HG02938 (cell line): ENCODE measurements around the gene USH2A.
"Not testable (repeated sequence)": the region's sequence is repeated elsewhere in the genome, so short reads cannot be mapped to it uniquely, and the experiment has no call there.

Experiments used
- ATAC-seq: cut with Tn5 transposase; IDR thresholded peaks from one replicate; pipeline ENCODE4 v1.9.1; 2021; ENCODE audit warnings: mild to moderate bottlenecking, moderate library complexity; ENCODE audit not compliant: unreplicated experiment

Gene USH2A

DNA sequence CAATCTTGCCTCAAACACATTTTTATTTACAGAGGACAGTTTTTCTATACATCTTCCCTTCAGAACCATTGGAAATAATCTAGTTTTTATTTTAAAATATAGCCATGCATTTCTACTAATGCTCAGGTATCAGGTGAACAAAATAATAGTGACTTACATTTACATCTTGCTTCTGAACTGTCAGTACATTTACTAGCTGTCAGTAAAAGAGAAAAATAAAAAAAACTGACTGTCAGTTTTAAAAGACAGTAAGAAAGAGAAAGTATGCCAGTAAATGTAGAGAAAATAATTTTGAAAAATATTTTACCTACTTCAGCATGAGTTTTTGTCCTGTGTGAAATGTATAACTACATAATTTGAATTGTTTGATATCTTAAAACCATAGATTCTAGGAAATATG, 33.5 kb downstream of the USH2A start:
- ATAC-seq, result no peak

DNA sequence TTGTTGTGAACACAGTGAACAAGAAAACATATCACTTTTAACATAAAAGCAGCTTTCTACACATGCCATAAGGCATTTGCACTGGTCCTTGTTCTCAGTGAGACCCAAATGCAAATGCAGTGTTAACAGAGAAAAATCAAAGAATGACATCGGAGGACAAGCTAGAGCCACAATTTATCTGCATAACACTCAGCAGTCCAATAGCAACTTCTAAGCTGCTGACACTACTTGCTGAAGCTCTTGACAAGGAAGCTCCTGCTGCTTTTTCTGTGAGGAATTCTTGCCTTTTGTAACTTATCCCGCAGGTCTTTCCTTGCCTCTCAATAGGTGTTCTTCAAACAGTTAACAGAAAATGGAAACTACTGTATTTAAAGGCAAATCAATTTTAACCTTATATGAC, 34.7 kb downstream of the USH2A start:
- no peak for ATAC-seq

DNA sequence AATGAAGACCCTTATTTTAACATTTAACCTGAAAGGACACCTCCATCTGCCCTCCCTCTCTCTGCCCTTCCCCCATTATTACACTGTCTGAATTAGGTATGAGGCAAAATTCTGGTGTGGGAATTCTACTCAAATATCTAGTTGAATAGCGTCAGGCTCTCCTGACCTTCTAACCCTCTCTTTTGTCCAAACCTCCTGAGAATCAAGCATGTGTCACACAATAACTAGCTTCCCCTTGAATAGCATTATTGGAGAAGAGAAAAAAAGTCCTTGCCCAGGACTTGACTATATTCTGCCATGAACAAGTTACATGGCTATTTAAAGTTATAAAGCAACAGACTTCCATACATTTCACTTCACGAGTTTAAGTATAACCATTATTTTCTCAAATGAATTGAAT, 35.5 kb downstream of the USH2A start:
- no peak for ATAC-seq

DNA sequence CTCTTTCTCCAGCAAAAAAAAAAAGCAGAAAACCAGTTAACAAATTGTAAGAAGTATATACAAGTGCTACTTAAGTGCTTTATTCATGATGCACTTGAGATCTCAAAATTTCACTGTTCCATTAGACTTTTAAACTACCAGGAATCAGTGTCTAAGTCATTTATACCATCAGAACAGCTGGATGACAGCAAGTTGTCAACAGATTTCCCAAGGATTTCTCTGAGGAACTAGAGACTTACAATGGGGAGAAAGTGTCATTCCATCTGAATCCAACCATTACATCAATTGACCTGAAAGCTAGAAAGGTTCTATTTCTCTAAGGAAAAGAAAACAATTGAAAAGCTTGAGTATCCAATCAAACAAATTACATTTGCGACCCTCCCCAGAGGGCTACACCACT, 43.8 kb downstream of the USH2A start:
- no peak for ATAC-seq

DNA sequence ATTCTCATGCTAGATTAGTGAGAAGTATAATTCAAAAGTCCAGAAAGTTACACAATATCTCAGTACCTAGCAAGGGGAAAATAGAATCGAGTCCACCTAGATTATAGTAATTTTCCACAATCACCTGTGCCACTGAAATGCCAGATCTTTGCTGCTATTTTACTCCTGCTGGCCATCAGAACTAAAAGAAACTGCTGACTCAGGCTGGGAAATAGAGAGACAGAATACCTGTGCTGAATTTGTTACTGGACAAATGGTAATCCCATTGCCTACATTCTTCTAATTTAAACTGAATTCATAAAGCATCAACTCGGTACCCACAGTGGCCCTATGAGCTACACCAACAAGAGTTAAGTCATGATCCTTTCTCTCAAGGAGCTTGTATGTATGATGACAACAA, 55.0 kb downstream of the USH2A start:
- ATAC-seq, result no peak

DNA sequence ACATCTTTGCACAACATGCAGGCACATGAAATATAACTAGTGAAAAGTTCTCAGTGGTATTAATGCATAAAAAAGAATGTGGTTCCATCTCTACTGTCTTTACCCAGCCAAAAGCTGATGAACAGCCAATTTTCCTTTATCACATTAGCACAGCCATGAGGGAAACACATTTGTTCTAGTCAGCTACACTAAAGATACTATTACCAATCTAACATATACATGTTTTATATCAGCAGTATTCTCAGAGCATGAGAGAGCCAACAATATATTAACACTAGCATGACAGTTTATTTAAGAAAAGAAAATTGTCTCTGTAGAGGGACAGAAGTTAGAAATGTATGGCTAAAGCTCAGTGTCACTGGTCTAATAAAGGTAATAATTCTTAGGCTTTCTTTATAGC, 56.3 kb downstream of the USH2A start:
- no peak for ATAC-seq

DNA sequence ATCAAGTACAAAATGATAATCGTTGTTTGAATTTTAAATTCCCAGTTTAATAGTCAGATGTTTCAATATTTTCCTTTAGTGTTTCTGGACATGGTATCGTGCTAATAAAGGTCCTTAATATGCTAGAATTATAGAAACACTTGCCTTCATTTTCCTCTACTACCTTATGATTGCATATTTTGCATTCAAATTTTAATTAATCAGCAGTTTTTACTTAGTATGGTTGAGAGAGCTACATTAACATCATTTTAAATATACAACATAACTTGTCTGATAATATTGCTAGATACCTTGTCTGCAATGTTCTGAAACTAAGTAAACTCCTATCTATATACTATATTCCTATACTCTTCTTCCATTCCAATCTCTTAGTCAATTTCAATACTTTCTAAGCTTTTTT, 66.3 kb downstream of the USH2A start:
- no peak for ATAC-seq

DNA sequence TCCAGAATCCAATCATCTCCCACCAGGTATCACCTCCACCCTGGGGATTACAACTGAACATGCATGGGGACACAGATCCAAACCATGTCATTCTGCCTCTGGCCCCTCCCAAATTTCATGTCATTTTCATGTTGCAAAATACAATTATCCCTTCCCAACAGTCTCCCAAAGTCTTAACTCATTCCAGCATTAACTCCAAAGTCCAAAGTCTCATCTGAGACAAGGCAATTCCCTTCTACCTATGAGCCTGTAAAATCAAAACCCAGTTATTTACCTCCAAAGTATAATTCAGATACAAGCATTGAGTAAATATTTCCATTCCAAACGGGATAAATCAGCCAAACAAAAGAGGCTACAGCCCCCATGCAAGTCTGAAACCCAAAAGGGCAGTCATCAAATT, 73.1 kb downstream of the USH2A start:
- no peak for ATAC-seq

DNA sequence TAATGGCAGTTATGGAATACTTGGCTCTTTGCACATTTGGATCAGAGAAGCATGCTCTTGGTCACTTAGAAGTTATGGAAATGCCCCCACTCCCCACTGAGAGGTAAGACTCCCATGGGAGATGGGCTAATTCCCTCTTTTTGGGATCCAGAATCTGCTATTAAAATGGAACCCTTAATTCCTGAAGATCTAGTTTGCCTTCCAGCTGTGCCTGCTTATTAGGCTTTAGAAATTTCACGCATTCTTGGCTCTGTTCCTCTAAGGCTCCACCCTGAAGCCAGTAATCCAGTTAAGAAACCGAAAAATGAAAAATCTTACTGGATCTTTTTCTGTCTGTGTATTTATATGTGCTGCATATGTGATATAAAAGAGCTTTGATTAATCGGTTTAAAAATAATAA, 76.7 kb downstream of the USH2A start:
- ATAC-seq, result no peak

DNA sequence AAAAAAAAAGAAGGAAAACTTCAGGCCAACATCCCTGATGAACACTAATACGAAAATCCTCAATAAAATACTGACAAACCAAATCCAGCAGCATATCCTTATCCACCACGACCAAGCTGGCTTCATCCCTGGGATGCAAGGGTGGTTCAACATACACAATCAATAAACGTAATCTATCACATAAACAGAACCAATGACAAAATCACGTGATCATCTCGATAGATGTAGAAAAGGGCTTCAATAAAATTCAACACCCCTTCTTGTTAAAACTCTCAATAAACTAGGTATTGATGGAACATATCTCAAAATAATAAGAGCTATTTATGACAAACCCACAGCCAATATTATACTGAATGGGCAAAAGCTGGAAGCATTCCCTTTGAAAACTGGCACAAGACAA, 82.7 kb downstream of the USH2A start:
- not testable (repeated sequence) for ATAC-seq

DNA sequence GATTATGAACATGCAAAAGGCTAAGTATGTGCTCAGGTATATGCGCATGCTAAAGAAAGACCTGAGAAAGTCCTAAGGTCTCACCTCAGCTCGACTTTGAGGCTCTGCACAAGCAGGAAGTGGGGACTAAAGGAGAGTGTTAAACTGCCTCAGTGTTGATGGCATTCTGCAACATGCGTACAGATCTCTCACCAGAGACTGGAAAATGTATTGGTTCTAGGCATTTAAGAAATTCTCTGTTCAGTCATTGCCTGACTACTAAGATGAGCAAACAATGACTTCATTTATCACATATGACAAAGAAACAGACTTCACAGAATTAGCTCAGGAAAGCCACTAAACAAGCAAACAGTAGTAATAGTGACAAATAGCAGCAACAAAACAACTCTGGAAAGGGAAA, 90.8 kb downstream of the USH2A start:
- ATAC-seq, result no peak

DNA sequence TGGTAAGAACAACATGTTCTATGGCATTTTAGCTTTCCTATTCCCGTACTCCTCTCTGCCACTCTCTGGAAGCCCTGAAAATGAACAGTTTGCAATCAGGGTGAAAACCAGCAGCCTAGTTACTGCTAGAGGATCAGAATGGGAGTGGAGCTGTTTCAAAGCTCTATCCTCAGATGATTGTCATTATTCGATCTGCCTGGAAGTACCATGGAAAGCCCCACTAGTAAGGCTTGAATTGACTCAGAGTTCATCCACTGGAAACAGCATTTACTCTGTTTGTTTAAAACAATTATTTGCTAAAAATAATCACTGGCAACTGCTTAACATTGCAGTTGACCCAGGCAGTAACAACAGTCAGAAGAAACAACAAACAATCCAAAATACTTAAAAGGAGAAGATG, 91.2 kb downstream of the USH2A start:
- ATAC-seq, result no peak

DNA sequence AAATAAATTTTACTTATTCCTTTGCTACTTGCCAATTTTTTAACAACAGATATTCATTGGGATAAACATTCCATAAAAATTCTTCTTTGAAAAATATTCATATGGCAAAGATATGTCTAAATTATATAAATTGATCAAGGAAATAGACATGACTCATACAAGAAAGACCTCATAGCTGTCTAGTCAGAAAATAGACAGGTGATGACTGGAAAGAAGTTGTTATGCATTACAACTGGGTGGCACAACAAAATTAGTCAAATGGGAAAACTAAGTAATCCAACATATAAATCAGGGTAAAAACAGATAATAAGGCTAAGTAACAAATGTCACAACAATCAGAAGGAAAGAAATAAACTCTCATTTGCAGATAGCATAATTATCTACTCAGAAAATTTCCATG, 92.0 kb downstream of the USH2A start:
- no peak for ATAC-seq

DNA sequence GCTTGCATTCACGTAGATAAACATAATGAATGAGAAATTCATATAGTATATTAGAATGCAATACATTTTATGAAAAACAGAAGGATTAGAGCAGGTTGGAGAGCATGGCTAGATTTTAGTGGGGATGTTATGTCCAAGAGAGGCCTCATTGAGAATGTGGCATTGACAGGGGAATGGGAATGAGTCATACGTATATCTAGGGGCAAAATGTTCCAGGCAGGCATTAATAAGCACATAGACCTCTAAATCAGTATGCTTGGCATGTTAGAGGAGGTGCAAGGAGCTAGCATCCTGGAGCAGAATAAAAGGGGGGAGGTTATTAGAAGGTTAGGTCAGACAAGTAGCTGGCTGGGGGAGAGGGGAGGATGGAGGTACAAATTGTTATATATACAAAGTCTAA, 93.0 kb downstream of the USH2A start:
- ATAC-seq, result no peak

DNA sequence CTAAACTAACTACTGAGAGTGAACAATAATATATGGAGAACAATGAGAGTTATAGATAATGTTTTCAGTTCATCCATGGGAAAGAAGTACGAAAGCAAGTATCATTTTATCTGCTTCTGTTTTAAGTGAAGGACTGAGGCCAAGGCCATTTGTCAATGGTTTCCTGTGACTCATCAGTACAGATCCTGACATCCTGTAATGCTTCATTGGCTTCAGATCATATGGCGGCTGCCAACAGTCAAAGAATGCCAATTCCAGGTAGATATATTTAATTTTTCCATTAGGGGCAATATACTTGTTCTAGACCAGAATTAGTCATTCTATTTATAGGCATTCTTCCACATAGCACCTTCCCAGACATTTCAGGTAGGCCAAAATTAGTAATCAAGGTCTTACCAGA, 97.3 kb downstream of the USH2A start:
- ATAC-seq, result no peak

DNA sequence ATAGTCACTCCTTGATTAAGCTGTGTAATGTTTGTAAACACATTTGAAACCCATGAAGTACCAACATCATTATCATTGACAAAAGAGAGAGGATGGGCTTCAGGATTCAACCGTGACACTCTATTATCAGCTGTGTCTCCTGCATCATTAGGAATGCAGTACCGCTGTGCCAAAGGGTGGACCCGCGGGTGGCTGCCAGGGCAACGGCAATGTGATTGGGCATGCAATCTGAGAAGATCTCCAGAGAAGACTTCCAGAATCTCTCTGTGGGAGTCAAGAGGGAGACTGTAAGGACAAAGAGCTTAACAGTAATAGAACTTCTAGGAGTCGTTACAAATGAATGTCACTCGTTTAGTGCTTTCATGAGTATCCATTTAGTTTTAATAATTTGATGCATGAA, 97.9 kb downstream of the USH2A start:
- ATAC-seq, result no peak

DNA sequence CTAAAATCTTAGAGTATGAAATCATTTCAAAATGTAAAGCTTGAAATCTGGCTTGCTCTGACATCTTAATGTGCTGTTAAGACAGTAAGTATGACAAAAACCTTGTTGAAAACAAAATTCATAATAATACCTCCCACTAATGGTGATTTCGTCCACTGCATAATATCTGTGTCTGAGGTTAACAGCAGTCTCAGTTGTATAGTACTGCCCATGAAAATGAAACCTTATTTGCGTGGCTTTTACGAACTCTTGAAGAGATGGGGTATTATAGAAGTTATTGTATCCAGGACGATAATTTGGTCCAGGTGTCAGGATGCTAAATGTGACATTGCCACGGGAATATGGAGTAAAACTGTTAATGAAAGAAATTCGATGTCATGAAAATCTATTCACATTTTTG, 99.9 kb downstream of the USH2A start:
- no peak for ATAC-seq

DNA sequence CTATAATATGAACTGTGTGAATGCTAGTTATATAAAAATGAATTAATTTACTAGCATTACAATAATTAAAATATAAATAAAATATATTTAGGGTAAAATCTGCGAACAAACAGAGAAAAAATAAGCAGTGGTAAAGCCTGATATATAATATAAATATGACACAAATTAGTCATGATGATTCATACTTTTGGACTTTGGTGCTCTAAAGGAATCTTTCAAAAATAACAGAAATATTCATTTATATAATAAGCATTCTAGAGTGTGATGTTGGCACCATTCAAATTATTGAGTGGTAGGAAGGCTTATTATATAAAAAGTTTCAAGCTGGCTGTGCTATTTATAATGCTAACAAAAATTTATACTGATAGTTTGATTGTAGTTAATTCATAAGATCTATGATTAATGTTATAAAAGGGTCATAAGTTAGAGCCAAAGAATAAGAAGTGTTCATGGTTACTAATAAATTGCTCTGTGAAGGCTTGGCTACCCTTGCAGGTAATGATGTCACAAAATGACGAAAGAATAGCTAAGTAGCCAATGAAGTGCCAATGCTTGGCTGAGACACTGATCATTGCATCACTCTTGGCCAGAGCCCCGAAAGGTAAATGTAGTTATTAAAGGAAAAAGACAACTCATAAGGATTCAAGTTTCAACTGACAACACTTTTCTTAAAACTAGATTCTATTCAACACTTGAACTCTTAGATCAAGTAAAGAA, 108.7 kb downstream of the USH2A start:
- no peak for ATAC-seq

DNA sequence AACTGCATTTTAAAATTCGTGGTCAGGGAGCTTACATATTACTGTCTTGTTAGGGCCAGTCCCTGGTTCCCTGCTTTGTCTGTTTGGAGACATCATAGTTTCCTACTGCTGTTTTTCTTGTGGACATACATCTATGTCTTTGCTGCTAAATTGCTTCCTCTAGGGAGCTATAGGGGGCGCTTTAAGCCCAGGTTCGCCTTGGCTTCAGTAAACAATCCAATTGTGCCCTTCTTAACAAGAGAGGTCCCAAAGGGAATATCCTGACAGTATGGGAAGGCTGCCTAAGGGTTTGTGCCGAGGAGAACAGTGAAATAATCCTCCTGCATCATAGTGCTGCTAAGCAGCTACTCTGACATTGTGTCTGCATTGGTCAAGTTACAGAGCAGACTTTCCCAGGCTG, 112.5 kb downstream of the USH2A start:
- no peak for ATAC-seq

DNA sequence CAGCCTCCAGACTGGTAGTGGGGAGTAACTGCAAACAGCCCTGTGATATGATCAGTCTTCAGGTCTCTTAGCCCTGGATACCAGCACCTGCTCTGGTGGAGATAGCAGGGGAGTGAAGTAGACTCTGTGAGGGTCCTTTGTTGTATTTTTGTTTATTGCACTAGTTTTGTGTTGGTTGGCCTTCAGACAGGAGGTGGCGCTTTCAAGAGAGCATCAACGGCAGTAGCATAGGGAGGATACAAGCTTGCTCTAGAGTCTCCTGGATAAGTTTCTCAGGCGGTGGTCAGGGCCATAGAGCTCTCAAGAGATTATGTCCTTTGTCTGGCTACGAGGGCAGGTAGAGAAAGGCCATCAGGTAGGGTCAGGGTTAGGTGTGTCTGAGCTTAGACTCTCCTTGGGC, 116.4 kb downstream of the USH2A start:
- no peak for ATAC-seq

DNA sequence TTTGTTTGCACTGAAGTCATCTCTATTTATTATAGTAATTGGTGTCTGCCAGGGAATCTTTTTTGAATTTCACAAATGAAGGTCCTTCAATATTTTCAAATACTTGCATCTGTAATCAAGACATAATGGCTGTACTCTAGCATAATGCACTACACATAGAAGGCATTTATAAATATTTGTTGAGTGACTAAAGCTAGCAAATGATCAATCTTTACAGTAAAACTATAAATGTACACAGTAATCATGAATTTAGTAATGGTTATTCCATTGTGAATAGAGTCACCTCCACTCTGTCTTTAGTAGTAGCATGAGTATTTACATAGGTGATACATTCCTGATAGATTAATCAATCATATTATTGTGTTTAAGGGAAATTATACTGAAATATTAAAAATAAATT, 119.6 kb downstream of the USH2A start:
- no peak for ATAC-seq

DNA sequence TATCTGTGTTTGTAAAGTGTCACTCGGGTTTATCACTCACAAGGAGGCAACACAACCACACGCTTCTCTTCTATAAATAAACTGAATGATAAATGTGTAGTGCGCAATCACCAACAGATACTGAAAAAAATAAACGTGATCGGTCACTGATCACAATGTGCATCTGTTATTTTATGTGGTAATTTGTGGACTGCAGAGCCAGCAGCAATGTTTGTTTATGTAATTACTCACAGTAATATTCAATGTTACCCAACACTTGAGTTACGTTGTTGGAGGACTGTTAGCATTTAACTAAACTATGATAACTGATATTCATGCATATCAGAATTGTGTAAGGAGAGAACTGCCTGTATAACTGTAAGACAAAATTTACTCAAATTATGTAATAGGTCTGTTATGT, 129.6 kb downstream of the USH2A start:
- no peak for ATAC-seq

DNA sequence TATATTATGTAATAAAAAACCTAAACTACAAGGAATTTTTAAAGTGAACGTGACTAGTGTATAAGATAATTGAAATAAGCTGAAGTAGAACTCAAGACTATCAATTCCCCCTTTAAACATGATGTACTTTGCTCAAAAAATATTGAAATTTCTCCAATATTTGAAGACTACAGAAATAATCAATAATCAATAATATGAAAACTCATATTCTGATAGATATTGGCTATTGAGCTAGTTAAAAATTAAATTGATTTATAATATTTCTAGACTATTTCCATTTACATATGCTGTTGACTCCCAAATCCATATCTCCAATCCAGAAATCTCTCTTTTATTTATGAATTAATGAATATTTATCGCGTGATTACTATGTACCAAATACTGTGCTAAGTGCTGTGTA, 133.2 kb downstream of the USH2A start:
- ATAC-seq, result no peak

DNA sequence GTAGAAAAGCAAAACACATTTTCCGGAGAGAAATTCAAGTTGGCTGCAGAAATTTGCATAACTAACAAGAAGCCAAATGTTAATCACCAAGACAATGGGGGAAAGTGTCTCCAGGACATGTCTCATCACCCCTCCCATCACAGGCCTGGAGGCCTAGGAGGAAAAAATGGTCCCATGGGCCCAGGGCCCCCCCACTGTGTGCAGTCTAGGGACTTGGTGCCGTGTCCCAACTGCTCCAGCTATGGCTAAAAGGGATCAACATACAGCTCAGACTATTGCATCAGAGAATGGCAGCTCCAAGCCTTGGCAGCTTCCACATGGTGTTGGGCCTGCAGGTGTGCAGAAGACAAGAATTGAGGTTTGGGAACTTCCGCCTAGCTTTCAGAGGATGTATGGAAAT, 138.2 kb downstream of the USH2A start:
- ATAC-seq, result no peak
